ENCODE data around the gene ATRIP. TPM values are rescaled to one million over a fixed set of nuclear protein-coding genes. Genes with fewer than 3 reads are reported as not detected.
A peak's percentile ranks its signal among the peaks of the same experiment; 100 is the strongest.

ATRIP gene
- total and polyA plus RNA-seq, 4 donors, result 1.7 to 4.6 (median 2.9) TPM

GRCh38 chr3:48431224-48432029 is 15.1 kb upstream of the ATRIP start:
- peak overlapping the region; percentile 89 to 91 for H3K27ac ChIP-seq (ENCODE audit: low read depth in 1 of 2, low read length in 2 of 2)
- WGBS, result 63% methylated on average over 8 of the region's 8 CpGs
- no peak for TF ChIP-seq SP1 (IDR thresholded peaks at IDR 0.05)
- TF ChIP-seq MAX (IDR thresholded peaks at IDR 0.05), result no peak
- no peak for TF ChIP-seq ZBTB33 (IDR thresholded peaks at IDR 0.05)
- no peak for TF ChIP-seq TAF1 (conservative IDR thresholded peaks at IDR 0.05)
- TF ChIP-seq RAD21 (IDR thresholded peaks at IDR 0.05), result no peak
- peak; percentile 15 for TF ChIP-seq FOXA2 (IDR thresholded peaks at IDR 0.05)
- peaks cover 0 to 7% (median 0%) of the 10 kb centered on the region in 4 donors for H3K36me3 ChIP-seq (ENCODE audit: control insufficient read depth in 4 of 4, insufficient read depth in 3 of 4, low read depth in 1 of 4, low read length in 3 of 4)
- peaks cover 16 to 55% (median 39%) of the 10 kb centered on the region in 4 donors for H3K4me1 ChIP-seq (ENCODE audit: control insufficient read depth in 4 of 4, insufficient read depth in 4 of 4, low read length in 3 of 4)
- no peak for DNase-seq (ENCODE audit: low spot score)
- no peaks in the 10 kb centered on the region for H3K9me3 ChIP-seq (ENCODE audit: control insufficient read depth in 4 of 4, low read length in 3 of 4)
- no peaks in the 10 kb centered on the region for H3K27me3 ChIP-seq (ENCODE audit: control insufficient read depth in 4 of 4, insufficient read depth in 4 of 4, low read length in 3 of 4)
- no peak overlapping the region for H3K9ac ChIP-seq (ENCODE audit: low read depth in 1 of 2, low read length in 2 of 2)
- no peak overlapping the region for H3K4me3 ChIP-seq (ENCODE audit: low read depth in 1 of 3, low read length in 3 of 3)

GRCh38 chr3:48432411-48433371 is 13.8 kb upstream of the ATRIP start:
- H3K27ac ChIP-seq (ENCODE audit: low read depth in 1 of 2, low read length in 2 of 2), result peak overlapping the region in 1 of 2 donors; percentile 7
- no peak overlapping the region for H3K9ac ChIP-seq (ENCODE audit: low read depth in 1 of 2, low read length in 2 of 2)
- whole genome bisulfite sequencing, result 88% methylated on average over 16 of the region's 16 CpGs
- H3K27me3 ChIP-seq (ENCODE audit: control insufficient read depth in 4 of 4, insufficient read depth in 4 of 4, low read length in 3 of 4), result no peaks in the 10 kb centered on the region
- DNase-seq (ENCODE audit: low spot score), result no peak
- no peak for TF ChIP-seq MAX (IDR thresholded peaks at IDR 0.05)
- TF ChIP-seq RAD21 (IDR thresholded peaks at IDR 0.05), result peak in 1 of 2 donors; percentile 46
- no peak for TF ChIP-seq RXRA (IDR thresholded peaks at IDR 0.05)
- no peak for TF ChIP-seq HNF4A (conservative IDR thresholded peaks at IDR 0.05)
- no peaks in the 10 kb centered on the region for H3K9me3 ChIP-seq (ENCODE audit: control insufficient read depth in 4 of 4, low read length in 3 of 4)
- peaks cover 8 to 42% (median 27%) of the 10 kb centered on the region in 4 donors for H3K4me1 ChIP-seq (ENCODE audit: control insufficient read depth in 4 of 4, insufficient read depth in 4 of 4, low read length in 3 of 4)
- H3K4me3 ChIP-seq (ENCODE audit: low read depth in 1 of 3, low read length in 3 of 3), result no peak overlapping the region
- H3K36me3 ChIP-seq (ENCODE audit: control insufficient read depth in 4 of 4, insufficient read depth in 3 of 4, low read depth in 1 of 4, low read length in 3 of 4), result peaks cover 0 to 7% (median 0%) of the 10 kb centered on the region in 4 donors

- Histone ChIP-seq H3K36me3 (ENCODE audit: control insufficient read depth in 4 of 4, insufficient read depth in 3 of 4, low read depth in 1 of 4, low read length in 3 of 4) (peaks cover 0 to 7% (median 0%) of the 10 kb centered on the region in 4 donors), H3K27me3 (ENCODE audit: control insufficient read depth in 4 of 4, insufficient read depth in 4 of 4, low read length in 3 of 4) (no peaks in the 10 kb centered on the region), H3K4me3 (ENCODE audit: low read depth in 1 of 3, low read length in 3 of 3) (no peak overlapping the region), H3K4me1 (ENCODE audit: control insufficient read depth in 4 of 4, insufficient read depth in 4 of 4, low read length in 3 of 4) (peaks cover 8 to 35% (median 22%) of the 10 kb centered on the region in 4 donors), H3K9ac (ENCODE audit: low read depth in 1 of 2, low read length in 2 of 2) (no peak overlapping the region), H3K9me3 (ENCODE audit: control insufficient read depth in 4 of 4, low read length in 3 of 4) (no peaks in the 10 kb centered on the region), H3K27ac (ENCODE audit: low read depth in 1 of 2, low read length in 2 of 2) (no peak overlapping the region)
- DNase-seq (ENCODE audit: low spot score), result no peak
- TF ChIP-seq ATF3 (IDR thresholded peaks at IDR 0.05) (no peak), YY1 (IDR thresholded peaks at IDR 0.05) (no peak), NR2F2 (IDR thresholded peaks at IDR 0.05) (no peak), HNF4G (IDR thresholded peaks at IDR 0.05) (no peak), GABPA (IDR thresholded peaks at IDR 0.05 in 1 of 2, conservative IDR thresholded peaks at IDR 0.05 in 1 of 2) (no peak), FOXA2 (IDR thresholded peaks at IDR 0.05) (no peak), TAF1 (conservative IDR thresholded peaks at IDR 0.05) (no peak), RAD21 (IDR thresholded peaks at IDR 0.05) (no peak), RXRA (IDR thresholded peaks at IDR 0.05) (no peak), EGR1 (IDR thresholded peaks at IDR 0.05; ENCODE audit: low read depth in 2 of 2) (no peak), SP1 (IDR thresholded peaks at IDR 0.05) (no peak), JUND (IDR thresholded peaks at IDR 0.05) (no peak), CTCF (IDR thresholded peaks at IDR 0.05; ENCODE audit: low read depth, low read length, missing input control) (no peak), FOXA1 (IDR thresholded peaks at IDR 0.05) (no peak)
- WGBS, result 87% methylated on average over 12 of the region's 12 CpGs
These were observed 12.9 kb upstream of the ATRIP start for GRCh38 chr3:48433472-48434118.

Measured in liver (tissue), 9 donors.